Activated naive CD8-positive, alpha-beta T cell treated with anti-CD3 and anti-CD28 coated beads, Interleukin-2, amount 10 ng/mL, durations not matched to agents 7 days and 5 days (primary cell): ENCODE data around the gene CEBPE. TPM values are rescaled to one million over a fixed set of nuclear protein-coding genes. Genes with fewer than 3 reads are reported as not detected.
A peak's percentile ranks its signal among the peaks of the same experiment; 100 is the strongest.

Experiments used
- ATAC-seq: fragments of 150-1000 bp; cut with Tn5 transposase; one replicate; pipeline ENCODE4 v1.10.0; 2021; ENCODE audit warnings: low read depth, moderate library complexity
- POLR2A ChIA-PET: fragments of 350-600 bp; sonication (Branson Sonifier 250); formaldehyde crosslinking; loops from one replicate; lab custom pipeline; 2021; ENCODE audit warnings: antibody characterized with exemption; lab: Charles Lee
- DNase-seq: peaks from one replicate; pipeline ENCODE4 v3.0.0; 2021
- H3K27ac Mint-ChIP-seq: one replicate; pipeline ENCODE4 v1.8.0; 2022; ENCODE audit warnings: mild to moderate bottlenecking, mixed read lengths
- H3K27me3 Mint-ChIP-seq: one replicate; pipeline ENCODE4 v1.8.0; 2022; ENCODE audit warnings: mild to moderate bottlenecking, moderate library complexity, mixed read lengths
- H3K36me3 Mint-ChIP-seq: one replicate; pipeline ENCODE4 v1.8.0; 2021; ENCODE audit warnings: mild to moderate bottlenecking, mixed read lengths
- H3K4me1 Mint-ChIP-seq: one replicate; pipeline ENCODE4 v1.8.0; 2021; ENCODE audit warnings: mixed read lengths
- H3K4me3 Mint-ChIP-seq: one replicate; pipeline ENCODE4 v1.8.0; 2022; ENCODE audit warnings: mild to moderate bottlenecking, moderate library complexity, mixed read lengths
- H3K9me3 Mint-ChIP-seq: one replicate; pipeline ENCODE4 v1.8.0; 2021; ENCODE audit warnings: mixed read lengths
- total RNA-seq, 2 experiments: library from RNA; stranded (reverse); gene quantifications; one replicate each; pipeline ENCODE4 v1.2.3, GENCODE V29; 2021

The CEBPE gene
- total RNA-seq, 2 experiments from 2014 or later = 1.8 to 2.1 TPM

GRCh38 chr14:23137813-23138535, 18.9 kb upstream of the CEBPE start:
- Mint-ChIP-seq H3K27me3 (peaks cover 2% of the 10 kb centered on the region), H3K36me3 (no peaks in the 10 kb centered on the region), H3K9me3 (no peaks in the 10 kb centered on the region), H3K4me3 (no peak overlapping the region), H3K27ac (no peak overlapping the region), H3K4me1 (peaks cover 4% of the 10 kb centered on the region)
- ATAC-seq (no peak), DNase-seq (no peak)
- POLR2A ChIA-PET = no interaction called here

GRCh38 chr14:23137192-23137812, 18.2 kb upstream of the CEBPE start:
- H3K36me3 Mint-ChIP-seq = no peaks in the 10 kb centered on the region
- DNase-seq (no peak), ATAC-seq (no peak)
- no peak overlapping the region for H3K4me3 Mint-ChIP-seq
- peaks cover 2% of the 10 kb centered on the region for H3K27me3 Mint-ChIP-seq
- H3K9me3 Mint-ChIP-seq = no peaks in the 10 kb centered on the region
- no peak overlapping the region for H3K27ac Mint-ChIP-seq
- POLR2A ChIA-PET = no interaction called here
- peaks cover 4% of the 10 kb centered on the region for H3K4me1 Mint-ChIP-seq

GRCh38 chr14:23136566-23137133, 17.6 kb upstream of the CEBPE start:
- Mint-ChIP-seq H3K9me3 (no peaks in the 10 kb centered on the region), H3K27me3 (peaks cover 2% of the 10 kb centered on the region), H3K4me3 (no peak overlapping the region), H3K36me3 (no peaks in the 10 kb centered on the region), H3K4me1 (peaks cover 4% of the 10 kb centered on the region), H3K27ac (no peak overlapping the region)
- POLR2A ChIA-PET = no interaction called here
- DNase-seq (no peak), ATAC-seq (no peak)

- POLR2A ChIA-PET = interaction anchor here (0.7 kb wide), 1 partner anchor 8 kb away, joined by 3 read pairs; no protein-coding TSS in a partner anchor
- DNase-seq (no peak), ATAC-seq (no peak)
- H3K9me3 Mint-ChIP-seq = no peaks in the 10 kb centered on the region
- no peak overlapping the region for H3K27ac Mint-ChIP-seq
- peaks cover 2% of the 10 kb centered on the region for H3K27me3 Mint-ChIP-seq
- H3K4me1 Mint-ChIP-seq = peaks cover 10% of the 10 kb centered on the region
- no peaks in the 10 kb centered on the region for H3K36me3 Mint-ChIP-seq
- no peak overlapping the region for H3K4me3 Mint-ChIP-seq
These were observed 13.9 kb upstream of the CEBPE start for GRCh38 chr14:23132970-23133369.

GRCh38 chr14:23131482-23131881, 12.4 kb upstream of the CEBPE start:
- Mint-ChIP-seq H3K4me3 (no peak overlapping the region), H3K4me1 (peaks cover 13% of the 10 kb centered on the region), H3K27ac (no peak overlapping the region), H3K36me3 (no peaks in the 10 kb centered on the region), H3K9me3 (no peaks in the 10 kb centered on the region), H3K27me3 (peaks cover 2% of the 10 kb centered on the region)
- POLR2A ChIA-PET = no interaction called here
- DNase-seq (no peak), ATAC-seq (no peak)

GRCh38 chr14:23130871-23131270, 11.8 kb upstream of the CEBPE start:
- Mint-ChIP-seq H3K27me3 (peaks cover 2% of the 10 kb centered on the region), H3K9me3 (no peaks in the 10 kb centered on the region), H3K4me3 (no peak overlapping the region), H3K4me1 (peaks cover 12% of the 10 kb centered on the region), H3K36me3 (no peaks in the 10 kb centered on the region), H3K27ac (no peak overlapping the region)
- POLR2A ChIA-PET = no interaction called here
- ATAC-seq = no peak
- DNase-seq = no peak

- ATAC-seq (no peak), DNase-seq (no peak)
- H3K9me3 Mint-ChIP-seq = no peaks in the 10 kb centered on the region
- H3K36me3 Mint-ChIP-seq = no peaks in the 10 kb centered on the region
- peaks cover 2% of the 10 kb centered on the region for H3K27me3 Mint-ChIP-seq
- H3K4me1 Mint-ChIP-seq = peaks cover 12% of the 10 kb centered on the region
- H3K4me3 Mint-ChIP-seq = no peak overlapping the region
- H3K27ac Mint-ChIP-seq = no peak overlapping the region
- POLR2A ChIA-PET = no interaction called here
These were observed 10.8 kb upstream of the CEBPE start for GRCh38 chr14:23129759-23130316.

- Mint-ChIP-seq H3K27me3 (peaks cover 2% of the 10 kb centered on the region), H3K9me3 (no peaks in the 10 kb centered on the region), H3K4me3 (no peak overlapping the region), H3K4me1 (peaks cover 12% of the 10 kb centered on the region), H3K27ac (no peak overlapping the region), H3K36me3 (no peaks in the 10 kb centered on the region)
- POLR2A ChIA-PET = no interaction called here
- DNase-seq (no peak), ATAC-seq (no peak)
These were observed 10.1 kb upstream of the CEBPE start for GRCh38 chr14:23128969-23129758.

GRCh38 chr14:23127861-23128260, 8.8 kb upstream of the CEBPE start:
- no peak for DNase-seq
- no peak overlapping the region for H3K4me3 Mint-ChIP-seq
- no peak for ATAC-seq
- peaks cover 9% of the 10 kb centered on the region for H3K4me1 Mint-ChIP-seq
- H3K9me3 Mint-ChIP-seq = no peaks in the 10 kb centered on the region
- POLR2A ChIA-PET = no interaction called here
- H3K27ac Mint-ChIP-seq = peak overlapping the region; percentile 52
- H3K36me3 Mint-ChIP-seq = no peaks in the 10 kb centered on the region
- H3K27me3 Mint-ChIP-seq = no peaks in the 10 kb centered on the region

- no peak overlapping the region for H3K4me3 Mint-ChIP-seq
- H3K36me3 Mint-ChIP-seq = no peaks in the 10 kb centered on the region
- POLR2A ChIA-PET = no interaction called here
- peaks cover 9% of the 10 kb centered on the region for H3K4me1 Mint-ChIP-seq
- no peaks in the 10 kb centered on the region for H3K27me3 Mint-ChIP-seq
- H3K9me3 Mint-ChIP-seq = no peaks in the 10 kb centered on the region
- ATAC-seq = no peak
- no peak overlapping the region for H3K27ac Mint-ChIP-seq
- DNase-seq = no peak
These were observed 7.7 kb upstream of the CEBPE start for GRCh38 chr14:23126548-23127278.

- DNase-seq = no peak
- no peak for ATAC-seq
- no peaks in the 10 kb centered on the region for H3K27me3 Mint-ChIP-seq
- peaks cover 15% of the 10 kb centered on the region for H3K4me1 Mint-ChIP-seq
- H3K9me3 Mint-ChIP-seq = no peaks in the 10 kb centered on the region
- no peak overlapping the region for H3K4me3 Mint-ChIP-seq
- no peaks in the 10 kb centered on the region for H3K36me3 Mint-ChIP-seq
- POLR2A ChIA-PET = no interaction called here
- H3K27ac Mint-ChIP-seq = no peak overlapping the region
These were observed 7.0 kb upstream of the CEBPE start for GRCh38 chr14:23125933-23126524.

GRCh38 chr14:23125011-23125410, 6.0 kb upstream of the CEBPE start:
- Mint-ChIP-seq H3K27ac (no peak overlapping the region), H3K4me1 (peaks cover 25% of the 10 kb centered on the region), H3K27me3 (no peaks in the 10 kb centered on the region), H3K4me3 (no peak overlapping the region), H3K36me3 (no peaks in the 10 kb centered on the region), H3K9me3 (no peaks in the 10 kb centered on the region)
- DNase-seq = no peak
- no peak for ATAC-seq
- POLR2A ChIA-PET = interaction anchor here (0.9 kb wide), 1 partner anchor 57 kb away, joined by 3 read pairs; no protein-coding TSS in a partner anchor
